HepG2 (cell line): ENCODE measurements around the gene TIMELESS. TPM values are rescaled to one million over a fixed set of nuclear protein-coding genes. Genes with fewer than 3 reads are reported as not detected.
A peak's percentile ranks its signal among the peaks of the same experiment; 100 is the strongest.

Experiments used
- ATAC-seq: fragments of 200-7000 bp; cut with Tn5 transposase; 3 replicates; pipeline ENCODE4 v1.9.1; 2020; ENCODE audit warnings: mild to moderate bottlenecking, moderate library complexity
- BruUV-seq: library from RNA; stranded (reverse); fragments of 400-500 nt; replicated peaks from 2 replicates; lab custom pipeline; 2021; lab: Mats Ljungman, UMichigan
- CTCF ChIA-PET: fragments of 300-600 bp; formaldehyde crosslinking; extraction: SDS; loops from one replicate; lab custom pipeline; 2021; ENCODE audit warnings: low total read pairs, inconsistent platforms, low intra/inter-chr PET ratio; lab: Yijun Ruan, JAX
- POLR2A ChIA-PET: fragments of 350-600 bp; sonication (Branson Sonifier 250); formaldehyde crosslinking; loops from one replicate; lab custom pipeline; 2020; ENCODE audit warnings: antibody characterized with exemption, inconsistent platforms; lab: Yijun Ruan, JAX
- DNase-seq: peaks from one replicate; pipeline ENCODE4 v3.0.0-alpha.2; 2015; ENCODE audit warnings: low spot score
- FAIRE-seq: peaks from 3 replicates; lab custom pipeline; 2011; peaks lifted over from hg19 to GRCh38; lab: Jason Lieb, UNC
- H2AFZ ChIP-seq: one replicate; pipeline ENCODE4 v1.6.1; 2011; ENCODE audit warnings: low read length, inconsistent platforms
- H3K27ac ChIP-seq: fragments of 300-600 bp; 3 replicates; pipeline ENCODE4 v1.8.0; 2011; ENCODE audit warnings: mixed run types, mild to moderate bottlenecking, mixed read lengths, low read length, inconsistent platforms; ENCODE audit not compliant: insufficient read depth; ENCODE audit errors: extremely low read length
- H3K27me3 ChIP-seq, 2 experiments: fragments of 200-600 bp in 1 of 2; 2 replicates in 1 of 2; 3 replicates in 1 of 2; pipeline versions ENCODE4 v1.6.0 to v1.8.0; 2011; ENCODE audit warnings: low read length in 2 of 2, mild to moderate bottlenecking in 2 of 2, moderate library complexity in 2 of 2, inconsistent platforms in 1 of 2; ENCODE audit not compliant: insufficient read depth in 2 of 2, control insufficient read depth in 1 of 2
- H3K36me3 ChIP-seq, 2 experiments: fragments of 200-600 bp in 1 of 2; replicated peaks in 1 of 2; 2 replicates in 1 of 2; 3 replicates in 1 of 2; pipeline versions ENCODE4 v1.5.1 to v1.8.0; 2011; ENCODE audit warnings: low read length in 2 of 2, inconsistent platforms in 1 of 2; ENCODE audit not compliant: insufficient read depth in 2 of 2, control insufficient read depth in 1 of 2
- H3K4me1 ChIP-seq: 2 replicates; pipeline ENCODE4 v1.5.1; 2012; ENCODE audit warnings: low read length, inconsistent platforms; ENCODE audit not compliant: insufficient read depth
- H3K4me2 ChIP-seq: 2 replicates; pipeline ENCODE4 v1.6.0; 2011; ENCODE audit warnings: low read depth, low read length, inconsistent platforms
- H3K4me3 ChIP-seq, 3 experiments: fragments of 200-600 bp in 1 of 3; sonication (generic), shearing (Covaris generic) in 1 of 3; replicated peaks in 1 of 3; 2 replicates each; pipeline ENCODE4 v1.5.1; 2011 to 2016; ENCODE audit warnings: low read length in 3 of 3, inconsistent platforms in 2 of 3, low read depth in 2 of 3, mild to moderate bottlenecking in 2 of 3, control low read depth in 1 of 3, mixed read lengths in 1 of 3; ENCODE audit not compliant: insufficient read depth in 1 of 3
- H3K79me2 ChIP-seq: one replicate; pipeline ENCODE4 v1.6.1; 2011; ENCODE audit warnings: low read length, inconsistent platforms; ENCODE audit not compliant: insufficient read depth
- H3K9ac ChIP-seq: 2 replicates; pipeline ENCODE4 v1.6.0; 2011; ENCODE audit warnings: mild to moderate bottlenecking, low read depth, low read length, inconsistent platforms; ENCODE audit not compliant: insufficient read depth
- H3K9me3 ChIP-seq: 2 replicates; pipeline ENCODE4 v1.5.1; 2012; ENCODE audit warnings: mild to moderate bottlenecking, low read length
- H4K20me1 ChIP-seq: 2 replicates; pipeline ENCODE4 v1.6.0; 2011; ENCODE audit warnings: inconsistent platforms, mild to moderate bottlenecking, low read length, moderate library complexity; ENCODE audit not compliant: insufficient read depth
- FOSL2 ChIP-seq: sonication (generic); formaldehyde crosslinking; IDR thresholded peaks from 2 replicates; pipeline ENCODE4 v1.4.0; 2020; ENCODE audit warnings: missing genetic modification reagents
- HDAC6 ChIP-seq: fragments of 200-600 bp; sonication (generic); IDR thresholded peaks from 2 replicates; pipeline ENCODE4 v1.7.0; 2017; ENCODE audit warnings: mild to moderate bottlenecking, antibody characterized with exemption, low read length, low read depth
- NCOA5 ChIP-seq: sonication (generic); formaldehyde crosslinking; IDR thresholded peaks from 2 replicates; pipeline ENCODE4 v1.4.0; 2020; ENCODE audit warnings: missing genetic modification reagents
- NKX3-1 ChIP-seq: sonication (generic); formaldehyde crosslinking; IDR thresholded peaks from 2 replicates; pipeline ENCODE4 v1.5.0; 2020; ENCODE audit warnings: missing genetic modification reagents
- NR2F2 ChIP-seq: IDR thresholded peaks from 2 replicates; pipeline ENCODE4 v1.6.1; 2012; ENCODE audit warnings: low read depth, inconsistent platforms, borderline replicate concordance
- RAD21 ChIP-seq: fragments of 450-650 bp; formaldehyde crosslinking; IDR thresholded peaks from 2 replicates; pipeline ENCODE4 v1.5.0; 2020; ENCODE audit warnings: mild to moderate bottlenecking
- SMC3 ChIP-seq: IDR thresholded peaks from 2 replicates; pipeline ENCODE4 v1.6.1; 2011; ENCODE audit warnings: low read length, improper control_type of control experiment
- SRF ChIP-seq: IDR thresholded peaks from 2 replicates; pipeline ENCODE4 v1.6.1; 2011; ENCODE audit warnings: mild to moderate bottlenecking, low read depth, low read length, moderate library complexity
- ZKSCAN5 ChIP-seq: sonication (generic); formaldehyde crosslinking; IDR thresholded peaks from 2 replicates; pipeline ENCODE4 v1.5.1; 2020; ENCODE audit warnings: mild to moderate bottlenecking, missing genetic modification reagents
- ZNF713 ChIP-seq: sonication (generic); formaldehyde crosslinking; IDR thresholded peaks from 2 replicates; pipeline ENCODE4 v1.4.0; 2020; ENCODE audit warnings: mild to moderate bottlenecking, missing genetic modification reagents
- ZNF879 ChIP-seq: sonication (generic); formaldehyde crosslinking; IDR thresholded peaks from 2 replicates; pipeline ENCODE4 v1.8.1; 2023; ENCODE audit warnings: missing genetic modification reagents
- ZSCAN31 ChIP-seq: sonication (generic); formaldehyde crosslinking; IDR thresholded peaks from 2 replicates; pipeline ENCODE4 v1.5.0; 2020; ENCODE audit warnings: low read depth, mild to moderate bottlenecking, missing genetic modification reagents
- WGBS: methylation state at CpG from one replicate; pipeline ENCODE4 v1.1.6; 2017; ENCODE audit warnings: low lambda C conversion rate; 5-methylcytosine and 5-hydroxymethylcytosine counted together
- in situ Hi-C: cut with HindIII; loops from 2 replicates; pipeline ENCODE4 v1.10.0; 2017; ENCODE audit warnings: low pct_unique_long_range_greater_than_20kb; ENCODE audit not compliant: extremely low pct_ligation_motif_present
- intact Hi-C: fragments of 100-400 bp; cut with micrococcal nuclease; formaldehyde crosslinking; loops from one replicate; pipeline ENCODE4 v1.10.0; 2022; ENCODE audit not compliant: unreplicated experiment
- polyA plus RNA-seq, 8 experiments: library from polyadenylated mRNA; depleted of rRNA in 3 of 8; stranded (reverse) in 7 of 8; unstranded in 1 of 8; fragments of >200 nt; fragmentation: Illumina TruSeq in 4 of 8; extraction: Trizol in 4 of 8; gene quantifications; 2 replicates each; pipeline versions ENCODE4 v1.2.1 to v1.2.3, GENCODE V29; 2011 to 2016; ENCODE audit warnings: low read depth in 4 of 8, missing spikeins in 1 of 8, mixed read lengths in 1 of 8; ENCODE audit not compliant: insufficient read depth in 1 of 8
- total RNA-seq, 5 experiments: library from RNA; depleted of rRNA; stranded (reverse); fragments of >200 nt; fragmentation: Illumina TruSeq; extraction: Trizol; gene quantifications; 2 replicates each; pipeline ENCODE4 v1.2.3, GENCODE V29; 2016; ENCODE audit warnings: low read depth in 1 of 5
- TF ChIP-seq, protein P1 (sequence below): sonication (generic); formaldehyde crosslinking; IDR thresholded peaks from 2 replicates; pipeline ENCODE4 v1.8.0; 2022; ENCODE audit warnings: missing genetic modification reagents, mild to moderate bottlenecking, moderate library complexity, borderline replicate concordance
- TF ChIP-seq, protein P2 (sequence below): sonication (generic); formaldehyde crosslinking; IDR thresholded peaks from 2 replicates; pipeline ENCODE4 v1.5.0; 2020; ENCODE audit warnings: mild to moderate bottlenecking, missing genetic modification reagents, moderate library complexity
- TF ChIP-seq, protein P3 (sequence below): sonication (generic); formaldehyde crosslinking; IDR thresholded peaks from 2 replicates; pipeline ENCODE4 v1.4.0; 2020; ENCODE audit warnings: missing genetic modification reagents
- TF ChIP-seq, protein P4 (sequence below): sonication (generic); formaldehyde crosslinking; IDR thresholded peaks from 2 replicates; pipeline ENCODE4 v1.5.1; 2020; ENCODE audit warnings: mild to moderate bottlenecking, missing genetic modification reagents, borderline replicate concordance
- TF ChIP-seq, protein P5 (sequence below): sonication (generic); formaldehyde crosslinking; IDR thresholded peaks from 2 replicates; pipeline ENCODE4 v1.4.0; 2020; ENCODE audit warnings: missing genetic modification reagents

TIMELESS gene
- total and polyA plus RNA-seq, 2 of the 13 experiments (the other 11 are each of a cell fraction or from before 2014, with no cell fraction given): 4.0 to 20.3 TPM

DNA sequence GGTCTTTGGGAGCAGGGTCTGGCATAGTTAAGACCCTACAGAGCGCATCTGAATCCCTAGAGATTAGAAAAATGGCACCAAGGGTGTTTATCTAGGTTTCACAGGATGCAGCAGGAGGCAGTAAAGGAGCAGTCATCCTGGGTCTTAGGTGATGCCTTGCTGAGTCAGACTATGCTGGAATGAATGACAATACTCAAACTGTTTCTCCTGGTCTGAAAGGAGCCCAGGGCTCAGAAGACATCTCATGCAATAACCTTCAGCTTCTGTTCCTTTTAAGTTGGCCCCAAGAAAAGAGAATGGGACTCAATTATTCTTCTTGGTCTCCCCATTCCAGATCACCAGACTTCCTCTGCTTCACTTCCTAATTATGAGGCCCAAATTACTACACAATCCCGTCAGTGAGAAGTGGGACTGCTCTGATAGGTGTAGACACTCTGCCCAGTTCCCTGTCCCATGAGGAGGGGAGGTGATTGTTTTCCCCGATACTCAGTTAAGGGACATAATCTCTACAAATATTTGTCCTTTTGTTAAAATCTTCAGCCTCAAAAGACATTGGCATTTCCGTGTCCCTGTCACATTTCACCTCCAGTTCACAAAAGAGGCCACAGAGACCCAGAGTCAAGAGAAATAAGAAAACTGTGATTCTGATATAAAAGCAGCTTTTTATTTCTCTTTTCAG, 71.8 kb downstream of the TIMELESS start:
- peak overlapping the region; percentile 38 for H2AFZ ChIP-seq
- intact Hi-C loops: no loop called here
- no peaks in the 10 kb centered on the region for H3K36me3 ChIP-seq
- DNase-seq: no peak
- ATAC-seq: peak; percentile 77
- POLR2A ChIA-PET: interaction anchor here (1.2 kb wide), 1 partner anchor 44 kb away, joined by 3 read pairs; the partner anchor contains the start of gene PAN2
- no peaks in the 10 kb centered on the region for H4K20me1 ChIP-seq
- H3K79me2 ChIP-seq: no peaks in the 10 kb centered on the region
- BruUV-seq: no TSS peak
- H3K4me2 ChIP-seq: peak overlapping the region; percentile 46
- H3K4me3 ChIP-seq: peak overlapping the region in 2 of 3 experiments; percentile 5 to 18; a peak in 2 of 6 replicates
- in situ Hi-C loops: no loop called here
- FAIRE-seq: peak; percentile 26
- 8% methylated on average over 4 of the region's 4 CpGs for WGBS
- CTCF ChIA-PET: no interaction called here
- H3K27ac ChIP-seq: no peak overlapping the region
- peaks cover 0 to 7% of the 10 kb centered on the region in 2 experiments; a peak in 1 of 5 replicates for H3K27me3 ChIP-seq
- H3K9ac ChIP-seq: no peak overlapping the region
- H3K4me1 ChIP-seq: peaks cover 45% of the 10 kb centered on the region
- H3K9me3 ChIP-seq: no peaks in the 10 kb centered on the region
- TF ChIP-seq NKX3-1 (CRISPR knock-in tag) (no peak), SRF (no peak), NR2F2 (no peak), FOSL2 (CRISPR knock-in tag) (peak; percentile 39; the same call in 1 of the 2 replicates), NCOA5 (no peak), HDAC6 (no peak), RAD21 (CRISPR knock-in tag) (0 out of 2 replicates have a peak, but pooled peaks have one; percentile 30), ZNF879 (CRISPR knock-in tag) (no peak), ZKSCAN5 (CRISPR knock-in tag) (no peak), ZSCAN31 (CRISPR knock-in tag) (no peak), SMC3 (peak; percentile 48; the same call in 1 of the 2 replicates), ZNF713 (CRISPR knock-in tag) (no peak)
- TF ChIP-seq, protein P1, sequence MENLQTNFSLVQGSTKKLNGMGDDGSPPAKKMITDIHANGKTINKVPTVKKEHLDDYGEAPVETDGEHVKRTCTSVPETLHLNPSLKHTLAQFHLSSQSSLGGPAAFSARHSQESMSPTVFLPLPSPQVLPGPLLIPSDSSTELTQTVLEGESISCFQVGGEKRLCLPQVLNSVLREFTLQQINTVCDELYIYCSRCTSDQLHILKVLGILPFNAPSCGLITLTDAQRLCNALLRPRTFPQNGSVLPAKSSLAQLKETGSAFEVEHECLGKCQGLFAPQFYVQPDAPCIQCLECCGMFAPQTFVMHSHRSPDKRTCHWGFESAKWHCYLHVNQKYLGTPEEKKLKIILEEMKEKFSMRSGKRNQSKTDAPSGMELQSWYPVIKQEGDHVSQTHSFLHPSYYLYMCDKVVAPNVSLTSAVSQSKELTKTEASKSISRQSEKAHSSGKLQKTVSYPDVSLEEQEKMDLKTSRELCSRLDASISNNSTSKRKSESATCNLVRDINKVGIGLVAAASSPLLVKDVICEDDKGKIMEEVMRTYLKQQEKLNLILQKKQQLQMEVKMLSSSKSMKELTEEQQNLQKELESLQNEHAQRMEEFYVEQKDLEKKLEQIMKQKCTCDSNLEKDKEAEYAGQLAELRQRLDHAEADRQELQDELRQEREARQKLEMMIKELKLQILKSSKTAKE (CRISPR knock-in tag): no peak
- TF ChIP-seq, protein P2, sequence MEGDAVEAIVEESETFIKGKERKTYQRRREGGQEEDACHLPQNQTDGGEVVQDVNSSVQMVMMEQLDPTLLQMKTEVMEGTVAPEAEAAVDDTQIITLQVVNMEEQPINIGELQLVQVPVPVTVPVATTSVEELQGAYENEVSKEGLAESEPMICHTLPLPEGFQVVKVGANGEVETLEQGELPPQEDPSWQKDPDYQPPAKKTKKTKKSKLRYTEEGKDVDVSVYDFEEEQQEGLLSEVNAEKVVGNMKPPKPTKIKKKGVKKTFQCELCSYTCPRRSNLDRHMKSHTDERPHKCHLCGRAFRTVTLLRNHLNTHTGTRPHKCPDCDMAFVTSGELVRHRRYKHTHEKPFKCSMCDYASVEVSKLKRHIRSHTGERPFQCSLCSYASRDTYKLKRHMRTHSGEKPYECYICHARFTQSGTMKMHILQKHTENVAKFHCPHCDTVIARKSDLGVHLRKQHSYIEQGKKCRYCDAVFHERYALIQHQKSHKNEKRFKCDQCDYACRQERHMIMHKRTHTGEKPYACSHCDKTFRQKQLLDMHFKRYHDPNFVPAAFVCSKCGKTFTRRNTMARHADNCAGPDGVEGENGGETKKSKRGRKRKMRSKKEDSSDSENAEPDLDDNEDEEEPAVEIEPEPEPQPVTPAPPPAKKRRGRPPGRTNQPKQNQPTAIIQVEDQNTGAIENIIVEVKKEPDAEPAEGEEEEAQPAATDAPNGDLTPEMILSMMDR (CRISPR knock-in tag): peak; percentile 57
- TF ChIP-seq, protein P3, sequence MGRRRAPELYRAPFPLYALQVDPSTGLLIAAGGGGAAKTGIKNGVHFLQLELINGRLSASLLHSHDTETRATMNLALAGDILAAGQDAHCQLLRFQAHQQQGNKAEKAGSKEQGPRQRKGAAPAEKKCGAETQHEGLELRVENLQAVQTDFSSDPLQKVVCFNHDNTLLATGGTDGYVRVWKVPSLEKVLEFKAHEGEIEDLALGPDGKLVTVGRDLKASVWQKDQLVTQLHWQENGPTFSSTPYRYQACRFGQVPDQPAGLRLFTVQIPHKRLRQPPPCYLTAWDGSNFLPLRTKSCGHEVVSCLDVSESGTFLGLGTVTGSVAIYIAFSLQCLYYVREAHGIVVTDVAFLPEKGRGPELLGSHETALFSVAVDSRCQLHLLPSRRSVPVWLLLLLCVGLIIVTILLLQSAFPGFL (CRISPR knock-in tag): no peak
- TF ChIP-seq, protein P4, sequence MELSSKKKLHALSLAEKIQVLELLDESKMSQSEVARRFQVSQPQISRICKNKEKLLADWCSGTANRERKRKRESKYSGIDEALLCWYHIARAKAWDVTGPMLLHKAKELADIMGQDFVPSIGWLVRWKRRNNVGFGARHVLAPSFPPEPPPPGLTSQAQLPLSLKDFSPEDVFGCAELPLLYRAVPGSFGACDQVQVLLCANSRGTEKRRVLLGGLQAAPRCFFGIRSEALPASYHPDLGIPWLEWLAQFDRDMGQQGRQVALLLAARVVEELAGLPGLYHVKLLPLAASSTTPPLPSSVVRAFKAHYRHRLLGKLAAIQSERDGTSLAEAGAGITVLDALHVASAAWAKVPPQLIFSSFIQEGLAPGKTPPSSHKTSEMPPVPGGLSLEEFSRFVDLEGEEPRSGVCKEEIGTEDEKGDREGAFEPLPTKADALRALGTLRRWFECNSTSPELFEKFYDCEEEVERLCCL (CRISPR knock-in tag): no peak
- TF ChIP-seq, protein P5, sequence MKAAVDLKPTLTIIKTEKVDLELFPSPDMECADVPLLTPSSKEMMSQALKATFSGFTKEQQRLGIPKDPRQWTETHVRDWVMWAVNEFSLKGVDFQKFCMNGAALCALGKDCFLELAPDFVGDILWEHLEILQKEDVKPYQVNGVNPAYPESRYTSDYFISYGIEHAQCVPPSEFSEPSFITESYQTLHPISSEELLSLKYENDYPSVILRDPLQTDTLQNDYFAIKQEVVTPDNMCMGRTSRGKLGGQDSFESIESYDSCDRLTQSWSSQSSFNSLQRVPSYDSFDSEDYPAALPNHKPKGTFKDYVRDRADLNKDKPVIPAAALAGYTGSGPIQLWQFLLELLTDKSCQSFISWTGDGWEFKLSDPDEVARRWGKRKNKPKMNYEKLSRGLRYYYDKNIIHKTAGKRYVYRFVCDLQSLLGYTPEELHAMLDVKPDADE: no peak
